ENCODE results near the gene VAV2. TPM values are rescaled to one million over a fixed set of nuclear protein-coding genes. Genes with fewer than 3 reads are reported as not detected.
A peak's percentile ranks its signal among the peaks of the same experiment; 100 is the strongest.

Gene VAV2
- total and polyA plus RNA-seq, 4 donors, result 4.9 to 26.4 (median 17.0) TPM

GRCh38 chr9:133976887-133977286, 15.2 kb downstream of the VAV2 start:
- Histone ChIP-seq H3K9ac (ENCODE audit: low read depth in 1 of 2, low read length in 2 of 2) (no peak overlapping the region), H3K4me3 (ENCODE audit: low read depth in 1 of 3, low read length in 3 of 3) (no peak overlapping the region), H3K9me3 (ENCODE audit: control insufficient read depth in 4 of 4, low read length in 3 of 4) (no peaks in the 10 kb centered on the region), H3K4me1 (ENCODE audit: control insufficient read depth in 4 of 4, insufficient read depth in 4 of 4, low read length in 3 of 4) (peaks cover 51 to 87% (median 69%) of the 10 kb centered on the region in 4 donors), H3K27ac (ENCODE audit: low read depth in 1 of 2, low read length in 2 of 2) (peak overlapping the region in 1 of 2 donors; percentile 83), H3K36me3 (ENCODE audit: control insufficient read depth in 4 of 4, insufficient read depth in 3 of 4, low read depth in 1 of 4, low read length in 3 of 4) (no peaks in the 10 kb centered on the region), H3K27me3 (ENCODE audit: control insufficient read depth in 4 of 4, insufficient read depth in 4 of 4, low read length in 3 of 4) (no peaks in the 10 kb centered on the region)
- no peak for DNase-seq (ENCODE audit: low spot score)
- WGBS, result 95% methylated on average over 9 of the region's 9 CpGs
- no peak for TF ChIP-seq JUND (IDR thresholded peaks at IDR 0.05)
- TF ChIP-seq GABPA (IDR thresholded peaks at IDR 0.05 in 1 of 2, conservative IDR thresholded peaks at IDR 0.05 in 1 of 2), result no peak
- TF ChIP-seq CTCF (IDR thresholded peaks at IDR 0.05; ENCODE audit: low read depth, low read length, missing input control), result no peak
- TF ChIP-seq ZBTB33 (IDR thresholded peaks at IDR 0.05), result no peak
- TF ChIP-seq REST (IDR thresholded peaks at IDR 0.05), result no peak
- TF ChIP-seq NR2F2 (IDR thresholded peaks at IDR 0.05), result no peak
- no peak for TF ChIP-seq FOXA2 (IDR thresholded peaks at IDR 0.05)
- no peak for TF ChIP-seq SP1 (IDR thresholded peaks at IDR 0.05)

GRCh38 chr9:133976191-133976861, 15.8 kb downstream of the VAV2 start:
- 96% methylated on average over 17 of the region's 17 CpGs for WGBS
- H3K27ac ChIP-seq (ENCODE audit: low read depth in 1 of 2, low read length in 2 of 2), result no peak overlapping the region

More at GRCh38 chr9:133976191-133976861, 15.8 kb downstream of the VAV2 start:
- DNase-seq (ENCODE audit: low spot score), result no peak
- Histone ChIP-seq H3K4me3 (ENCODE audit: low read depth in 1 of 3, low read length in 3 of 3) (no peak overlapping the region), H3K27me3 (ENCODE audit: control insufficient read depth in 4 of 4, insufficient read depth in 4 of 4, low read length in 3 of 4) (no peaks in the 10 kb centered on the region), H3K36me3 (ENCODE audit: control insufficient read depth in 4 of 4, insufficient read depth in 3 of 4, low read depth in 1 of 4, low read length in 3 of 4) (no peaks in the 10 kb centered on the region), H3K9ac (ENCODE audit: low read depth in 1 of 2, low read length in 2 of 2) (no peak overlapping the region), H3K9me3 (ENCODE audit: control insufficient read depth in 4 of 4, low read length in 3 of 4) (no peaks in the 10 kb centered on the region), H3K4me1 (ENCODE audit: control insufficient read depth in 4 of 4, insufficient read depth in 4 of 4, low read length in 3 of 4) (peaks cover 56 to 87% (median 72%) of the 10 kb centered on the region in 4 donors)
- no peak for TF ChIP-seq GABPA (IDR thresholded peaks at IDR 0.05 in 1 of 2, conservative IDR thresholded peaks at IDR 0.05 in 1 of 2)
- TF ChIP-seq RXRA (IDR thresholded peaks at IDR 0.05), result no peak
- TF ChIP-seq NR2F2 (IDR thresholded peaks at IDR 0.05), result no peak
- no peak for TF ChIP-seq ATF3 (IDR thresholded peaks at IDR 0.05)
- no peak for TF ChIP-seq MAX (IDR thresholded peaks at IDR 0.05)
- TF ChIP-seq TAF1 (conservative IDR thresholded peaks at IDR 0.05), result no peak
- TF ChIP-seq REST (IDR thresholded peaks at IDR 0.05), result no peak
- TF ChIP-seq JUND (IDR thresholded peaks at IDR 0.05), result no peak
- TF ChIP-seq EGR1 (IDR thresholded peaks at IDR 0.05; ENCODE audit: low read depth in 2 of 2), result no peak
- no peak for TF ChIP-seq RAD21 (IDR thresholded peaks at IDR 0.05)
- TF ChIP-seq ZBTB33 (IDR thresholded peaks at IDR 0.05), result no peak
- no peak for TF ChIP-seq FOXA1 (IDR thresholded peaks at IDR 0.05)
- no peak for TF ChIP-seq HNF4G (IDR thresholded peaks at IDR 0.05)
- TF ChIP-seq HNF4A (conservative IDR thresholded peaks at IDR 0.05), result no peak
